HEK293 (cell line): ENCODE results near the gene MRM1.

Experiments used
- CTCF ChIP-seq: fragments of 450-650 bp; formaldehyde crosslinking; IDR thresholded peaks from 2 replicates; pipeline ENCODE4 v1.5.1; 2016; ENCODE audit warnings: missing biosample characterization, missing genetic modification characterization
- GLI4 ChIP-seq: fragments of 450-650 bp; formaldehyde crosslinking; IDR thresholded peaks from 2 replicates; pipeline ENCODE4 v1.5.1; 2016; ENCODE audit warnings: missing biosample characterization, missing genetic modification characterization
- KLF16 ChIP-seq: fragments of 450-650 bp; formaldehyde crosslinking; IDR thresholded peaks from 2 replicates; pipeline ENCODE4 v1.5.1; 2017; ENCODE audit warnings: missing biosample characterization, missing genetic modification characterization
- REST ChIP-seq: fragments of 450-650 bp; formaldehyde crosslinking; IDR thresholded peaks from 2 replicates; pipeline ENCODE4 v1.5.1; 2016; ENCODE audit warnings: missing biosample characterization, missing genetic modification characterization
- YY1 ChIP-seq: fragments of 450-650 bp; formaldehyde crosslinking; IDR thresholded peaks from 2 replicates; pipeline ENCODE4 v1.5.1; 2018; ENCODE audit warnings: missing biosample characterization, missing genetic modification characterization
- ZBTB20 ChIP-seq: fragments of 450-650 bp; formaldehyde crosslinking; IDR thresholded peaks from 2 replicates; pipeline ENCODE4 v1.5.1; 2016; ENCODE audit warnings: missing biosample characterization, missing genetic modification characterization
- ZNF138 ChIP-seq: fragments of 450-650 bp; formaldehyde crosslinking; IDR thresholded peaks from 2 replicates; pipeline ENCODE4 v1.5.1; 2016; ENCODE audit warnings: missing biosample characterization, missing genetic modification characterization, borderline replicate concordance
- ZNF266 ChIP-seq: fragments of 450-650 bp; formaldehyde crosslinking; IDR thresholded peaks from 2 replicates; pipeline ENCODE4 v1.5.1; 2016; ENCODE audit warnings: missing biosample characterization, missing genetic modification characterization, low read depth
- ZNF280D ChIP-seq: fragments of 450-650 bp; formaldehyde crosslinking; IDR thresholded peaks from 2 replicates; pipeline ENCODE4 v1.5.1; 2016; ENCODE audit warnings: missing biosample characterization, missing genetic modification characterization
- ZNF473 ChIP-seq: fragments of 450-650 bp; formaldehyde crosslinking; IDR thresholded peaks from 2 replicates; pipeline ENCODE4 v1.5.1; 2017; ENCODE audit warnings: missing biosample characterization, missing genetic modification characterization
- ZNF558 ChIP-seq: fragments of 450-650 bp; formaldehyde crosslinking; IDR thresholded peaks from 2 replicates; pipeline ENCODE4 v1.5.1; 2016; ENCODE audit warnings: missing biosample characterization, missing genetic modification characterization
- ZNF670 ChIP-seq: fragments of 450-650 bp; formaldehyde crosslinking; IDR thresholded peaks from 2 replicates; pipeline ENCODE4 v1.5.1; 2016; ENCODE audit warnings: missing biosample characterization, missing genetic modification characterization, low read depth
- ZNF777 ChIP-seq: fragments of 450-650 bp; formaldehyde crosslinking; IDR thresholded peaks from 2 replicates; pipeline ENCODE4 v1.5.1; 2017; ENCODE audit warnings: missing biosample characterization, missing genetic modification characterization, borderline replicate concordance
- TF ChIP-seq, protein P1 (sequence below): IDR thresholded peaks from 2 replicates; pipeline ENCODE4 v1.6.1; 2011; ENCODE audit warnings: mild to moderate bottlenecking, low read depth, low read length, borderline replicate concordance

DNA sequence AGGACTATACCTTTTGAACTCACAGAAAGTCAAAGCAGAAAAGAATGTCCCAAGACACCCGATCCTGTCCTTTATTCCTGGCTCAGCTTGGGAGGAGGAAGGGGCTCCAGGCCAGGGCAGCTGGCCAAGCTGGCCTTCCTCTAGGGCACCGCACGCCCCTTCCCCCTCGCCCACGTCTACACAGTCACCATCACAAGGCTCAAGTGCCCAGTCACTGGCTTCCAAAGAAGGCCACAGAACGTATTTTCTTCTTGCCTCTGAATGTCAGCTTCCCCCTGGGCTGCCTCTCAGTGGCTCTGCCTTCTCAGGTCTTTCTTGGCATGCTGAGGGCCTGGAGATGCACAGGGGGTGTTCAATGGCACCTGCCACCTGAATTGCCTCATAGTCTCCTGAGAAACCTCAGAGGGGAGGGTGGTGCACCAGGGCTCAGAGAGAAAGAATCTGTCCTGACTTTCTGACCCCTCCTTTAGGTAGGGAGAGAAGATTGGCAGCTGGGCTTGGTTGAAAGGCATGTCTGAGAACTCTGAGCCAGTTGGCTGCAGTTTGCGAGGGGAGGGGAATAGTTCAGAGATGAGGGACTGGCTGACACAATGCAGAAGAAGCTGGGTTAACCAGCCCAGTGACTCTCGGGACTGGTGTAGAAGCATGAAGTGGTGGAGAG is 7.6 kb upstream of the MRM1 start:
- TF ChIP-seq CTCF (tag by site-specific recombination) (no peak), YY1 (tag by site-specific recombination) (no peak), ZBTB20 (tag by site-specific recombination) (no peak), ZNF473 (tag by site-specific recombination) (no peak), ZNF138 (tag by site-specific recombination) (no peak), GLI4 (tag by site-specific recombination) (no peak), ZNF777 (tag by site-specific recombination) (no peak), ZNF558 (tag by site-specific recombination) (no peak), REST (tag by site-specific recombination) (no peak), ZNF266 (tag by site-specific recombination) (no peak), KLF16 (tag by site-specific recombination) (no peak), ZNF670 (tag by site-specific recombination) (no peak), ZNF280D (tag by site-specific recombination) (no peak)
- TF ChIP-seq, protein P1, sequence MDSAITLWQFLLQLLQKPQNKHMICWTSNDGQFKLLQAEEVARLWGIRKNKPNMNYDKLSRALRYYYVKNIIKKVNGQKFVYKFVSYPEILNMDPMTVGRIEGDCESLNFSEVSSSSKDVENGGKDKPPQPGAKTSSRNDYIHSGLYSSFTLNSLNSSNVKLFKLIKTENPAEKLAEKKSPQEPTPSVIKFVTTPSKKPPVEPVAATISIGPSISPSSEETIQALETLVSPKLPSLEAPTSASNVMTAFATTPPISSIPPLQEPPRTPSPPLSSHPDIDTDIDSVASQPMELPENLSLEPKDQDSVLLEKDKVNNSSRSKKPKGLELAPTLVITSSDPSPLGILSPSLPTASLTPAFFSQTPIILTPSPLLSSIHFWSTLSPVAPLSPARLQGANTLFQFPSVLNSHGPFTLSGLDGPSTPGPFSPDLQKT: no peak
